HepG2 (cell line): Measurements from ENCODE around the gene IRF4. TPM values are rescaled to one million over a fixed set of nuclear protein-coding genes. Genes with fewer than 3 reads are reported as not detected.

ENCODE experiments used
- ATAC-seq: fragments of 200-7000 bp; cut with Tn5 transposase; 3 replicates; pipeline ENCODE4 v1.9.1; 2020; ENCODE audit warnings: mild to moderate bottlenecking, moderate library complexity
- BruUV-seq: library from RNA; stranded (reverse); fragments of 400-500 nt; replicated peaks from 2 replicates; lab custom pipeline; 2021; lab: Mats Ljungman, UMichigan
- CTCF ChIA-PET: fragments of 300-600 bp; formaldehyde crosslinking; extraction: SDS; loops from one replicate; lab custom pipeline; 2021; ENCODE audit warnings: low total read pairs, inconsistent platforms, low intra/inter-chr PET ratio; lab: Yijun Ruan, JAX
- POLR2A ChIA-PET: fragments of 350-600 bp; sonication (Branson Sonifier 250); formaldehyde crosslinking; loops from one replicate; lab custom pipeline; 2020; ENCODE audit warnings: antibody characterized with exemption, inconsistent platforms; lab: Yijun Ruan, JAX
- DNase-seq: peaks from one replicate; pipeline ENCODE4 v3.0.0-alpha.2; 2015; ENCODE audit warnings: low spot score
- FAIRE-seq: peaks from 3 replicates; lab custom pipeline; 2011; peaks lifted over from hg19 to GRCh38; lab: Jason Lieb, UNC
- H2AFZ ChIP-seq: one replicate; pipeline ENCODE4 v1.6.1; 2011; ENCODE audit warnings: low read length, inconsistent platforms
- H3K27ac ChIP-seq: fragments of 300-600 bp; 3 replicates; pipeline ENCODE4 v1.8.0; 2011; ENCODE audit warnings: mixed run types, mild to moderate bottlenecking, mixed read lengths, low read length, inconsistent platforms; ENCODE audit not compliant: insufficient read depth; ENCODE audit errors: extremely low read length
- H3K27me3 ChIP-seq, 2 experiments: fragments of 200-600 bp in 1 of 2; 2 replicates in 1 of 2; 3 replicates in 1 of 2; pipeline versions ENCODE4 v1.6.0 to v1.8.0; 2011; ENCODE audit warnings: low read length in 2 of 2, mild to moderate bottlenecking in 2 of 2, moderate library complexity in 2 of 2, inconsistent platforms in 1 of 2; ENCODE audit not compliant: insufficient read depth in 2 of 2, control insufficient read depth in 1 of 2
- H3K36me3 ChIP-seq, 2 experiments: fragments of 200-600 bp in 1 of 2; replicated peaks in 1 of 2; 2 replicates in 1 of 2; 3 replicates in 1 of 2; pipeline versions ENCODE4 v1.5.1 to v1.8.0; 2011; ENCODE audit warnings: low read length in 2 of 2, inconsistent platforms in 1 of 2; ENCODE audit not compliant: insufficient read depth in 2 of 2, control insufficient read depth in 1 of 2
- H3K4me1 ChIP-seq: 2 replicates; pipeline ENCODE4 v1.5.1; 2012; ENCODE audit warnings: low read length, inconsistent platforms; ENCODE audit not compliant: insufficient read depth
- H3K4me2 ChIP-seq: 2 replicates; pipeline ENCODE4 v1.6.0; 2011; ENCODE audit warnings: low read depth, low read length, inconsistent platforms
- H3K4me3 ChIP-seq, 3 experiments: fragments of 200-600 bp in 1 of 3; sonication (generic), shearing (Covaris generic) in 1 of 3; replicated peaks in 1 of 3; 2 replicates each; pipeline ENCODE4 v1.5.1; 2011 to 2016; ENCODE audit warnings: low read length in 3 of 3, inconsistent platforms in 2 of 3, low read depth in 2 of 3, mild to moderate bottlenecking in 2 of 3, control low read depth in 1 of 3, mixed read lengths in 1 of 3; ENCODE audit not compliant: insufficient read depth in 1 of 3
- H3K79me2 ChIP-seq: one replicate; pipeline ENCODE4 v1.6.1; 2011; ENCODE audit warnings: low read length, inconsistent platforms; ENCODE audit not compliant: insufficient read depth
- H3K9ac ChIP-seq: 2 replicates; pipeline ENCODE4 v1.6.0; 2011; ENCODE audit warnings: mild to moderate bottlenecking, low read depth, low read length, inconsistent platforms; ENCODE audit not compliant: insufficient read depth
- H3K9me3 ChIP-seq: 2 replicates; pipeline ENCODE4 v1.5.1; 2012; ENCODE audit warnings: mild to moderate bottlenecking, low read length
- H4K20me1 ChIP-seq: 2 replicates; pipeline ENCODE4 v1.6.0; 2011; ENCODE audit warnings: inconsistent platforms, mild to moderate bottlenecking, low read length, moderate library complexity; ENCODE audit not compliant: insufficient read depth
- DR1 ChIP-seq: sonication (generic); formaldehyde crosslinking; IDR thresholded peaks from 2 replicates; pipeline ENCODE4 v1.8.0; 2021; ENCODE audit warnings: mild to moderate bottlenecking, missing genetic modification reagents, inconsistent platforms
- EP300 ChIP-seq, 3 experiments: sonication (generic) in 1 of 3; formaldehyde crosslinking in 1 of 3; IDR thresholded peaks; 2 replicates each; pipeline versions ENCODE4 v1.5.1 to v1.6.1; 2011 to 2020; ENCODE audit warnings: low read depth in 2 of 3, low read length in 2 of 3, borderline replicate concordance in 1 of 3, improper control_type of control experiment in 1 of 3, mild to moderate bottlenecking in 1 of 3, missing genetic modification reagents in 1 of 3, moderate library complexity in 1 of 3
- TAF1 ChIP-seq: sonication (generic); formaldehyde crosslinking; IDR thresholded peaks from 2 replicates; pipeline ENCODE4 v1.4.0; 2020; ENCODE audit warnings: missing genetic modification reagents
- U2AF2 ChIP-seq: fragments of 200-400 bp; formaldehyde crosslinking; IDR thresholded peaks from 2 replicates; pipeline ENCODE4 v1.6.1; 2017; ENCODE audit warnings: low read depth, mild to moderate bottlenecking, low read length
- WGBS: methylation state at CpG from one replicate; pipeline ENCODE4 v1.1.6; 2017; ENCODE audit warnings: low lambda C conversion rate; 5-methylcytosine and 5-hydroxymethylcytosine counted together
- in situ Hi-C: cut with HindIII; loops from 2 replicates; pipeline ENCODE4 v1.10.0; 2017; ENCODE audit warnings: low pct_unique_long_range_greater_than_20kb; ENCODE audit not compliant: extremely low pct_ligation_motif_present
- intact Hi-C: fragments of 100-400 bp; cut with micrococcal nuclease; formaldehyde crosslinking; loops from one replicate; pipeline ENCODE4 v1.10.0; 2022; ENCODE audit not compliant: unreplicated experiment
- polyA plus RNA-seq, 8 experiments: library from polyadenylated mRNA; depleted of rRNA in 3 of 8; stranded (reverse) in 7 of 8; unstranded in 1 of 8; fragments of >200 nt; fragmentation: Illumina TruSeq in 4 of 8; extraction: Trizol in 4 of 8; gene quantifications; 2 replicates each; pipeline versions ENCODE4 v1.2.1 to v1.2.3, GENCODE V29; 2011 to 2016; ENCODE audit warnings: low read depth in 4 of 8, missing spikeins in 1 of 8, mixed read lengths in 1 of 8; ENCODE audit not compliant: insufficient read depth in 1 of 8
- total RNA-seq, 5 experiments: library from RNA; depleted of rRNA; stranded (reverse); fragments of >200 nt; fragmentation: Illumina TruSeq; extraction: Trizol; gene quantifications; 2 replicates each; pipeline ENCODE4 v1.2.3, GENCODE V29; 2016; ENCODE audit warnings: low read depth in 1 of 5
- TF ChIP-seq, protein P1 (sequence below): sonication (generic); formaldehyde crosslinking; IDR thresholded peaks from 2 replicates; pipeline ENCODE4 v1.5.0; 2020; ENCODE audit warnings: mild to moderate bottlenecking, missing genetic modification reagents
- TF ChIP-seq, protein P2 (sequence below): sonication (generic); formaldehyde crosslinking; IDR thresholded peaks from 2 replicates; pipeline ENCODE4 v1.8.0; 2022; ENCODE audit warnings: missing genetic modification reagents, mild to moderate bottlenecking, borderline replicate concordance

Gene IRF4
- total and polyA plus RNA-seq, 2 of the 13 experiments (the other 11 are each of a cell fraction or from before 2014, with no cell fraction given): 0.07 to 0.09 TPM

DNA sequence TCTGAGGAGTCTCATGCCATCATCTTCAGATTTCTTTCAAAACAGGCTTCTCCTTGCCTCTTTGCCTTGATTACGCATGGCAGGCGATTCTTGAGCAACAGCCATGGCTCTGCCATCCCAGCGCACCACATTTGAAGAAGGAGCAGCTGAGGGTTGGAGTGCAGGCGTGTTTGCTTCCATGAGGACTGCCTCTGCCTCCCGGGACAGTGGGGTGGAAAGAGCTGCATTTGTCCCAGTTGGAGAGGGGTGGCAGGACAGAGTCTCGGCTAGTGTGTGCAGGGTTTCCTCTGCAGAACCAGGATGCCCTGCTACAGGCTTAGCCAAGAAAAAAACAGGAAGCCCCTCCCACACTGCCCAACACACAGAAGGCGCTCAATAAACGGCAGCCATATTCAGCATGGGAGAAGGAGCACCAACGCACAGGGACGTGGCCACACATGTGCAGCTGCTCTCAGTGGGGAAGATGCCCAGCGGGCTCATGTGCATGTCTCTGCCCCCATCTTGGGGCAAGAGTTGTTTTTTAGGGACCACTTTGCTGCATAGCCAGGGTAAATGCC lies 36.6 kb downstream of the IRF4 start:
- Histone ChIP-seq H3K9ac (no peak overlapping the region), H3K4me1 (peaks cover 7% of the 10 kb centered on the region), H2AFZ (no peak overlapping the region), H3K9me3 (no peaks in the 10 kb centered on the region), H3K27me3 (peaks cover 0 to 30% of the 10 kb centered on the region in 2 experiments; a peak in 3 of 5 replicates), H3K27ac (no peak overlapping the region), H4K20me1 (no peaks in the 10 kb centered on the region), H3K79me2 (no peaks in the 10 kb centered on the region), H3K36me3 (no peaks in the 10 kb centered on the region), H3K4me2 (no peak overlapping the region), H3K4me3 (no peak overlapping the region)
- TF ChIP-seq EP300 (IDR thresholded peaks at IDR 0.05; ENCODE audit: low read depth in 2 of 2, low read length in 2 of 2): no peak
- no peak for TF ChIP-seq EP300 (CRISPR knock-in tag; IDR thresholded peaks at IDR 0.05; ENCODE audit: borderline replicate concordance)
- TF ChIP-seq, protein P1, sequence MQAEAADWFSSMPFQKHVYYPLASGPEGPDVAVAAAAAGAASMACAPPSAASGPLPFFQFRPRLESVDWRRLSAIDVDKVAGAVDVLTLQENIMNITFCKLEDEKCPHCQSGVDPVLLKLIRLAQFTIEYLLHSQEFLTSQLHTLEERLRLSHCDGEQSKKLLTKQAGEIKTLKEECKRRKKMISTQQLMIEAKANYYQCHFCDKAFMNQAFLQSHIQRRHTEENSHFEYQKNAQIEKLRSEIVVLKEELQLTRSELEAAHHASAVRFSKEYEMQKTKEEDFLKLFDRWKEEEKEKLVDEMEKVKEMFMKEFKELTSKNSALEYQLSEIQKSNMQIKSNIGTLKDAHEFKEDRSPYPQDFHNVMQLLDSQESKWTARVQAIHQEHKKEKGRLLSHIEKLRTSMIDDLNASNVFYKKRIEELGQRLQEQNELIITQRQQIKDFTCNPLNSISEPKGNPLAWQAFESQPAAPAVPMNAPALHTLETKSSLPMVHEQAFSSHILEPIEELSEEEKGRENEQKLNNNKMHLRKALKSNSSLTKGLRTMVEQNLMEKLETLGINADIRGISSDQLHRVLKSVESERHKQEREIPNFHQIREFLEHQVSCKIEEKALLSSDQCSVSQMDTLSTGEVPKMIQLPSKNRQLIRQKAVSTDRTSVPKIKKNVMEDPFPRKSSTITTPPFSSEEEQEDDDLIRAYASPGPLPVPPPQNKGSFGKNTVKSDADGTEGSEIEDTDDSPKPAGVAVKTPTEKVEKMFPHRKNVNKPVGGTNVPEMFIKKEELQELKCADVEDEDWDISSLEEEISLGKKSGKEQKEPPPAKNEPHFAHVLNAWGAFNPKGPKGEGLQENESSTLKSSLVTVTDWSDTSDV (CRISPR knock-in tag): no peak
- no peak for TF ChIP-seq TAF1 (CRISPR knock-in tag)
- TF ChIP-seq U2AF2: no peak
- TF ChIP-seq DR1: no peak
- TF ChIP-seq, protein P2, sequence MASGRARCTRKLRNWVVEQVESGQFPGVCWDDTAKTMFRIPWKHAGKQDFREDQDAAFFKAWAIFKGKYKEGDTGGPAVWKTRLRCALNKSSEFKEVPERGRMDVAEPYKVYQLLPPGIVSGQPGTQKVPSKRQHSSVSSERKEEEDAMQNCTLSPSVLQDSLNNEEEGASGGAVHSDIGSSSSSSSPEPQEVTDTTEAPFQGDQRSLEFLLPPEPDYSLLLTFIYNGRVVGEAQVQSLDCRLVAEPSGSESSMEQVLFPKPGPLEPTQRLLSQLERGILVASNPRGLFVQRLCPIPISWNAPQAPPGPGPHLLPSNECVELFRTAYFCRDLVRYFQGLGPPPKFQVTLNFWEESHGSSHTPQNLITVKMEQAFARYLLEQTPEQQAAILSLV (CRISPR knock-in tag): no peak
- ATAC-seq: no peak
- WGBS: 40% methylated on average over 10 of the region's 11 CpGs
- no TSS peak for BruUV-seq
- FAIRE-seq: no peak
- intact Hi-C loops (no loop called here), in situ Hi-C loops (no loop called here)
- POLR2A ChIA-PET: no interaction called here
- DNase-seq: no peak
- CTCF ChIA-PET: no interaction called here
